ENCODE data around the gene MDFI.
"Not testable (repeated sequence)": the region's sequence is repeated elsewhere in the genome, so short reads cannot be mapped to it uniquely, and the experiment has no call there.

DNA sequence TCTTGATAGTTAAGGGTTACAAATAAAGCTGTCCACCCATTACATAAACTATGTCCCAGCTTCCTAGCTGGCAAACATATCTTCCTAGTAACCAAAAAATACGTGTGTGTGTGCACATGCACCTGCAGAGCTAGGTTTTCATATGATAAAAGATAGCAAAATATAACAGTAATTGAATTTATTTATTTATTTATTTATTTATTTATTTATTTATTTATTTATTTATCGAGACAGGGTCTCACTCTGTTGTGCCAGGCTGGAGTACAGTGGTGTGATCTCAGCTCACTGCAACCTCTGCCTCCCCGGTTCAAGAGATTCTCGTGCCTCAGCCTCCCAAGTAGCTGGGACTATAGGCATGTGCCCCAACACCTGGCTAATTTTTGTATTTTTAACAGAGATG lies 19.1 kb upstream of the MDFI start:
- TF ChIP-seq SUZ12 (IDR thresholded peaks at IDR 0.05; ENCODE audit: extremely low read depth, insufficient read depth, insufficient read length); ZNF274 (IDR thresholded peaks at IDR 0.05; ENCODE audit: low read depth, low read length): not testable (repeated sequence)

All from NT2/D1 (cell line).